NT2/D1 (cell line): ENCODE data around the gene LMNB1.

ENCODE experiments used
- YY1 ChIP-seq: IDR thresholded peaks from 2 replicates; pipeline ENCODE4 v1.6.1; 2011; ENCODE audit not compliant: insufficient read length, insufficient read depth
- ZNF274 ChIP-seq: IDR thresholded peaks from 2 replicates; pipeline ENCODE4 v1.6.1; 2011; ENCODE audit warnings: mild to moderate bottlenecking, low read depth, low read length

DNA sequence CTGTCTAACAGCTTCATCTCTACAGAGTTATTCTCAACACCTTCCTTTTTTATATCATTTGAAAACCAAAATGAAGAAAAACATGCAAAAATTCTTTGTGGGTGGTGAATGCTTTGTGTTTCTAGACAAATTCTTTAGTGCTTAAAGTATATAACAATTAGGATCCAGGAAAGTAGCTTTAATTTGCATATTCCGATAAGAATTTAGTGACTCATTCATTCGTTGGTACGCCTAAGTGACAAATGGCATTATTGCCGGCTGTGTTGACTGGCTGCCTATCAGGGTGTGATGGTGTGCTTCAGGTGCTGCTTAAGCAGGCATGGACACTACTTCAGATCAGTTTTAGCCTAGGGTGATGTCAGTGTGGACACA, 35.2 kb downstream of the LMNB1 start:
- TF ChIP-seq ZNF274 = no peak
- no peak for TF ChIP-seq YY1
